Measurements from ENCODE around the gene OSBP2.

OSBP2 gene

DNA sequence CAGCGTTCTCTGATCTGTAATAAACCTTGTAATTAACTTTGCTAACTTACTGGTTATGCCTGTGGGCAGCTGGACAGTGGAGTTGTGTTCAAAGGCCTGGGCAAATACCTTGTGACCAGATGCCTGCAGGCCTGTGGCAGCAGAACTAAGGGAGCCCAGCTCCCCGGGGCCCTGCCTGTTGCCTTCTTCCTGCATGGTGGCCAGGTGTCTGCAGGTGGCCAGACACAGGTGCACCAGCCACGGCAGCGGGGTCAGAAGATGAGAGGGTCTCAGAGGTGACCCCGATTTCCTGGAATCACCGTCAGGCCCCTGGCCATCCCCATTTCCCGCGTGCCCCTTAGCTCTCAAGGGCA lies 127.2 kb downstream of the OSBP2 start:
- no peak for DNase-seq

- peak in 1 of 2 donors; percentile 36 for DNase-seq
Measured at GRCh38 chr22:30822216-30823014, 127.7 kb downstream of the OSBP2 start.

- DNase-seq: no peak
Measured at GRCh38 chr22:30823015-30823370, 128.3 kb downstream of the OSBP2 start.

- no peak for DNase-seq
Measured at GRCh38 chr22:30824096-30824495, 129.4 kb downstream of the OSBP2 start.

GRCh38 chr22:30824711-30825110 lies 130.0 kb downstream of the OSBP2 start:
- DNase-seq: no peak

DNA sequence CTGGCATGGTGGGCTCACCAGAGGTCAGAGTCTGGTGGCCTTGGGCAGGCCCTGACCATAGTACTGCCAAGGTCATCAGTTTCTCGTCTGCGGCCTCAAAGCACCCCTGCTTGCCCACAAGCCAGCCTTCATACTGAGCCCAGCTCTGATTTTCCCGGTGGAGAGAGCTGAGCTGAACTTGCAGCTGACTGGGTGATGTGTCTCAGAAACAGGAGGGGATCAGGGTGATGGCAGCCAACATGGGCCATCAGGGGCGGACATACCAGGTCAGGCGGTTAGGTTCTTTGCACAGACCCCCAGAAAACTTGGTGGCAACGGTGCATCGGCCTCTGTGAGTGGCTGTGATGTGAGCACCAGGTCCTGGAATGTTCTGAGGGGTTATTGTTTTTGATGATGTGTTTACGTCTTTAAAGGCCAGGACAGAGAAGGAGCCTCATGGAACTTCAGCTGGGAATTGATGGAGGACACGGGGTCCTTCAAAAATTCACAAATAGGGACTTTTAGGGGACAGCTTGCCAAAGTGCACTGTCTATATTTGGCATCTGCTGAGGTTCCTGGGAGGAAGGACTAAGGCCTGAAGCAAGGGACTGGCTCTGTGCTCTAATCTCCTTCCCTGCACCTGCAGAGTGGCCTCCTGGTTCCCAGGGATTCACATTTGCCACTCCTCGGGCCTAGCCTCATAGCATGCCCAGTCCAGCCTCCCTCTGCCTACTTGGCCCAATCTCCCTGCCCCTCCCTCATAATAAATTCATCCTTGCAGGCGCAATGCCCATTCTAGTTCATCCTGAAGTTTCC lies 131.2 kb downstream of the OSBP2 start:
- no peak for DNase-seq

DNA sequence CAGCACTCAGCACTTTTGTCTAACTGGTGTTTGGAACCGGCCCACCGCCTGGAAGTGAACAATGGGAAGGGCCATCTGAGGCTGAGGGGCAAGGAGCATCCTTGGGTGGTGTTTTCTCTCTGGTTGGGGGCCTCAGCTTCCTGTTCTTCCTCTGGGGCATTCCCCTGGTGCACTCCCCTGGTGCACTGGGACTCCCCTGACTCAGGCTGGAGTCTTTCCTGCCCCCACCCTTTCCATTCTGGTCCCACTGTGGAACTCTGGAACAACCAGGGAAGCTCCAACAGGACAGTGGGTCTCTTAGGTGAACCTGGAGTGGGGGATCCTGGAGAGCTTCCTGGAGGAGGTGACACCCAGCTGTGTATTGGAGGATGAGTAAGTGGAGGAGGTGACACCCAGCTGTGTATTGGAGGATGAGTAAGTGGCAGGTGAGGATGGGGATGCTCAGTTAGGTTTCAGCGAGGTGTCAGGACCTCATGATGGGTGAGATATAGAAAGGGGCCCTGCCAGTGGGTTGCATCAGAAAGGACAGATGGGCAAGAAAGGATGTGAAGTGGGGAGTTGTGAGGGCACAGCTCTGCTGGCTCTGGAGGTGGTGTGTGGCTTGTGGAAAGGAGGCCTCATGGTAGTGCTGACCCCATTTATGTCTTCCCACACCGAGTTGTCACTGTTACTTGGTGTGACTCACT lies 132.1 kb downstream of the OSBP2 start:
- DNase-seq: no peak

DNA sequence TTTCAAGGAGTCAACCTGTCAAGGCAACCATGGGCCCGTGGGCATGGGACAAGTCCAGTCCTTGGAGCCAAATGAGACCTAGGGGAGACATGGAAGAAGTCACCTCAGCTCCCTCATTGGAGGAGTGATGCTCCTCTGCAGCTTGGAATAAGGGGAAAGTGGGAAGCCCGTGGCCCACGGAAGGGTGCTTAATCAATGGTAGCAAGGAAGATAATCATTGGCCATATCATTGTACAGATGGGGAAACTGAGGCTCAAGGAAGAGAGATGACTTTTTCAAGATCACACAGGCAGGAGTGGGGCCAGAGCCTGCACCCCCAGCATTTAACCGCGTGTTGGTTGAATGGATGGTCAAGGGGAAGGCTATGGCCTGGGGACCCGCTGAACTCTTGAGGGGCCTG lies 133.0 kb downstream of the OSBP2 start:
- DNase-seq: no peak

DNA sequence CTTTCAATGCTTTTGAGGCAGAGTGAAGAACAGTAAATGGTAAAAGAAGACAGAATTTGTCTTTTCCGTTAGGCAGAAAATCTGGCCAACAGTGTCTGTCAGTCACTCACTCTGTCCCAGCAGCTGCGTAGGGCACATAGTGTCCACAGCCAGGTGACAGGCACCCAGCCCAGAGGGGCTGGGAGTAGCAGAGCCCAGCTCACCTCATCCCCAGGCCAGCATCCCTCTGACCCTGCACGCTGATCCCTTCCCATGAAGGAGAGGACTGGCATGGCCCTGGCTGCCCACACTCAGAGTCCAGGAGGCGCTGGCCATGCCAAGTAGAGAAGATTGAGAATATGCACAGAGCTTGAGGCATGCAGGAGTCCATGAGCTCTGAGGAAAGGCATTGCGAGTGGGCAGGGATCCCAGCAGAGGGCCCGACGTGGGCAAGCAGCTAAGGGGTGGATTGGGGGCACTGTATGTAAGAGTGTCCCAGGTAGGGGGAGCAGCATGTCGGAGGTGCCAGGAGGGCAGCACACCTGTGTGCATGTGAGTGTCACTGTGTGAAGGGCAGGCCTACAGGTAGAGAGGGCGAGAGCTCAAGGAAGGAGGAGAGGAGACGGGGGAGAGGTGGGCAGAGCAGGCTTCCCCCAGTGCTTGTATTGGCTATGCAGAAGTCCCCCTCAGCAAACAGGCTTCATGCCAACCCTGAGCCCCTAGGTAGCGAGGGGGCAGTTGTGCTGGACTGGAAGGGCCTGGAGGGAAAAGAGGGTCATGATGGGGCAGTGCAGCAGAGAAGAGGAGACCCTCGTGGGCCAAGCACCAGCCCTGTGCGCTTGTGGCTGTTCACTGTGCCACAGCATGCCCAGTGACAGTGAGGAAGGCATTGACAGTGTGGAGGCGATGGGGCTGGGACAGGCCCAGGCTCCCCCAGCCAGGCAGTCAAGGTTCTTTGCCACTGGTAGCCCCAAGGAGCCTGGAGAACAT lies 133.8 kb downstream of the OSBP2 start:
- DNase-seq: no peak

DNA sequence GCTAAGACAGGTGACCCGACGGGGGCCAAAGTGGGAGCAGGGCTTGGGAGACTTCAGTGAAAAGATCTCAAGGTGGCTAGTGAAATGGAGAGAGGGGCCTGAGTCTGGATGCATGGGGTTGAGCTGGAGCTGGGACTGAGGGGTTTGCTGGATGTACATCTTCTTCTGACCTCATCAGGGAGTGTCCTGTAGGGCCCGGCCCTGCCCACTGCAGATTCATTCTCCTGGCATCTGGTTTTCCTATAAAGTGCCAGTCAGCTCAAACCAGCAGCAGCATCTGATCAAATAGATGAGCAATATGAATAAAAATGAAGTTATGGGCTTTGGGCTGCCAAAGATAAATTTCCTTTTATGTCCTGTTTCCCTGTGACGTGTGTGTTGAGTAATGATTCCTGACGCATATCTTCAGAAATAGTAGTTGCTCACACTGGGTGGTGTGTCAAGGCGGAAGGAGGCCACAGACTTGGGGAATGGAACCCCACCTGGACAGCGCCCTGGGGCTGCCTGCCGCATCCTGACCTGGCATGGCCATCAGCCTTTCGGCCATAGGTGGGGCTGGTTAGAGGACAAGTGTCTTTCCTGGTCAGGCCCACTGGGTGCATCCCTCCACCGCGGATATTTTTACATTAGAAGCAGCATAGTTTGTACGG lies 135.4 kb downstream of the OSBP2 start:
- DNase-seq: no peak

DNA sequence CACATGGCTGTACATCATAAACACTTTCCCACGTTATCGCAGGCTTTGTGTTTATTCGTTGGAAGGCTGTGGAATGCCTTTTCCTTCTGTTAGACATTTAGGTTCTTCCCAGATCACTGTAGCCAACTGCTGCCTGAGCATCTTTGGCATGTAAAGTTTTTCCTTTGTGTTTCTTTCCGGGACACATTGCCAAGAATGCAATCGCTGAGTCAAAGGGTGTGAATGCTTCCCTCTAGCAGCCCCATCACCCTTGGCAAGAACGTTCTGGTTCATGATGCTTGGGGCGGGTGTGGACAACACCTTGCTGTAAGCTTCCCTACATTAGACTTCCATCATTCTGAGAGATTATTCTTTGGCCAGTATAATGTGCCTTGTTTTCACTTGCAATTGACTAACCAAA lies 136.2 kb downstream of the OSBP2 start:
- DNase-seq: no peak

DNA sequence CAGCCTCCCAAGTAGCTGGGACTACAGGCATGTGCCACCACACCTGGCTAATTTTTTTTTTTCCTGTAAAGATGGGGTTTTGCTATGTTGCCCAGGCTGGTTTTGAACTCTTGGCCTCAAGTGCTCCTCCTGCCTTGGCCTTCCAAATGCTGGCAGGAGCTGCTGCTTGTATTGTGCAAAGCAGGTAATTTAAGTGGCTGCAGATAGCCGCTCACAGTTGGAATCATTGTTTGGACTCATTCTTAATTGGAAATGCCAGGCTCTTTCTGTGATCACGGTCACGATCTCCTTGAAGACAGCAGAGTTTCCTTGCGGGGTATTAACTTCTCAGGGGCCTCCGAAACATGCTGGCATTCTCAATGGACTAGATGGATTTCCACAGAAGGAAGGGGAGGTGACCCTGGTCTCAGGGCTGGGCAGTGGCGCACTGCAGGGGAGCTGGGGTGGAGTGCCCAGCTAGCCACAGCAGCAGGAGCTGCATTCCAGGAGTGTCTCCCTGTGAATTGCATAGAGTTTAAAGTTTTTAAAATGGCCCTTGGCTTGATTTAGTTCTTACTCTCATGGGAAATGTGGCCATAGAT lies 137.8 kb downstream of the OSBP2 start:
- DNase-seq: no peak

- no peak for DNase-seq
Measured at GRCh38 chr22:30833322-30833721, 138.6 kb downstream of the OSBP2 start.

DNA sequence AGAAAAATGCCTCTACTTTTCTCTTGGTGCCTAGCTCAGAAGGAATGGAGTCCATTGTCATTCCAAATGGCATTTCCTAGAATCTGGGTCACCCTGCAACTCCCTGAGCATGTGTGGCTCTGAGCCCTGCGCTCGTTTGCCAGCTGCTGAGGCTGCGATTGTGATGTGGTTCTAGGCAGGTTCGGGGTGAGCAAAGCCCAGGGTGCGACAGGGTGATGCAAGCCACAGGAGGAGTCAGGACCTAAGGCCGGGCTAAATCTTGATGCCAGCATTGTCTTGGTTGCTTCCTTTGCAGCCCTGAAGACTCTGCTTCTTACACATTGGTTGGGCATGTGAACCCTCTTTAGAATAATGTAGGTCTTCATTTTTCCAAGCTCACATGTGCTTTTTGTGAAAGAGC lies 142.9 kb downstream of the OSBP2 start:
- DNase-seq: no peak

GRCh38 chr22:30838111-30838510 lies 143.4 kb downstream of the OSBP2 start:
- DNase-seq: no peak

- no peak for DNase-seq
Measured at GRCh38 chr22:30841273-30841672, 146.6 kb downstream of the OSBP2 start.

DNA sequence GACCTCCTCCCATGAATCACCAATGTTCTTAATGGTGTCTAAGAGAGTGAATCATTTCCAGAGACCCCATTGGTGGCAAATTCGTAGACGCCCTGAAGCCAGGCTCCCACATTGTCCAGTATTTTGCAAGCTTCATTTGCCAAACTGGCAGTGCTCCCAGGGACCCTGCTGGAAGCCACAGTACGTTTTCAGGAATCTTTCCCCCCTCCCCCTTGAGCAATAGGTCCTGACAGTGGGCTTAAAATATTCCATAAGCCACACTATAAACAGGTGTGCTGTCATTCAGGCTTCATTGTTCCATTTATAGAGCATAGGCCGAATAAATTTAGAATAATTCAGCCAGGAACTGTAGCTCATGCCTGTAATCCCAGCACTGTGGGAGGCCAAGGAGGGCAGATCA lies 148.6 kb downstream of the OSBP2 start:
- peak in 1 of 2 donors; percentile 6 for DNase-seq

- no peak for DNase-seq
Measured at GRCh38 chr22:30847583-30847982, 152.9 kb downstream of the OSBP2 start.

DNA sequence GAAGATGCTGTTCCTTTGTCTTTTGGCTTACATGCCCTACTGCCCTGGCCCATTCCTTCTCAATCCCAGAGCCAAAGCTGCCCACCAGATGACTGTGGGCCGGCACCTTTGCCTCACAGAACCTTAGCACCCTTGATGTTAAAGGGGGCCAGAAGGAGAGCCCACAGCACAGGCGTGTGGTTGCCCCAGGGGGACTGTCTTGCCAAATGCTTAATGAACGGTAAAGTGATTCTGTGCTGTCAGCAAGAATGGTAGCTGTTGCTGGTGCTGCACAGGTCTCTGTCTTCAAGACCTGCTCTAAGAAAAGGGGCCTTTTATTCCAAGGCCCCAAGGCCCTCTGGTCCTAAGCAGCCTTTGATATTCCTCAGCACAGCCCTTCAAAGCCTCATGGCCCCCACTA lies 160.6 kb downstream of the OSBP2 start:
- peak in 1 of 2 donors; percentile 1 for DNase-seq

DNA sequence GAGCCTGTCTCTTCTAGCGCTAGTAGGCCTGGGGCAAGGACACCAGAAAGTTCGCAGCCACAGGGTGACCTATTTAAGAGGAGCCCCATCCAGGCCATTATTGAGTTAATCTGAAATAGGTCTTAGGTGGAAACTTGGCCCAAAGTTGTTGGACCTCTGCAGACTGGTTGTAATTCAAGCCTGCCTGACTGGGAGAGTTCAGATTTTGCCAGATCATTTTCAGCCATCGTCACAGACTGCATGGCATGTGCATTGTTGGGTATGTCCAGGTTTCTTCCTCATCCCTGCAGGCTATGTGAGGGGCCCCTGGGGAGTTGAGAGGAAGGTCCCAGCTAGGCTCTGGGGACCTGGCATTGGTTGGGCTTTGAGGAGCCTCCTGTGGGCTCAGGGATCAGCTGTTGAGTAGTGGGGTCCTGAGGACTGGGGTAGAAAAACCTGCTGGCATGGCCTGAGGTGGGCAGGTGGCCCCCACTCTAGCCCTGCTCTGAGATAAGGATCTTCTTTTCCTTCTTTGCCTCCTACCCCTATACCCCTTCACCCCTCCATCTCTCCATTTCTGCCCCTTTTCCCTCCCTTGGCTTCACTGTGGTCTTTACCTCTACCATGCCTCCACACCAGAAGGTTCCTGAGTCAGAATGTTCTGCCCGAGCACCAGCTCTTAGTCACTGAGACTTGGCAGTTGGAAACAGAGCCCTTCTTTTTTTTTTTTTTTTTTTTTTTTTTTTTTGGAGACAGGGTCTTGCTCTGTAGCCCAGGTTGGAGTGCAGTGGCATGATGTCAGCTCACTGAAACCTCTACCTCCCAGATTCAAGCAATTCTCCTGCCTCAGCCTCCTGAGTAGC lies 161.2 kb downstream of the OSBP2 start:
- peak in 1 of 2 donors; percentile 1 for DNase-seq
